ENCODE measurements around the gene SYT1. TPM values are rescaled to one million over a fixed set of nuclear protein-coding genes. Genes with fewer than 3 reads are reported as not detected.

The SYT1 gene
- total RNA-seq, 1 experiment from 2014 or later, result 44.9 TPM

DNA sequence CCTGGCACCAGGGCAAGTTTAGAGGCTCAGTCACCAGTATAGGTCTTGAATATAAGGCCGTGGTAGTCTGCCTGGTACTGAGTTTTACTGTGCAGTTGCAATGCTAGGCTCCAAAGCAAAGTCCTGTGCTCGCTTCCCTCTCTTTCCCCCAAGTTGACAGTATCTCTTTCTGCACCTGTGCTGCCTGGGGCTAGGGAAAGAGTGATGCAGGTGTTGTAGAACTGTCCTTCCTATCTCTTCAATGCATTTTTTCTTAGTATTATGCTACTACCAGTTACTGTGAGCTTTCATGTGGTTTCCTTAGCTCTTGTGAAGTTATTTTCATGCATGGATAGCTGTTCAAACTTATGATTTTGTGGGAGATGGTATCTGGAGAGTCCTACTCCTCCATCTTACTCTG, 359.2 kb downstream of the SYT1 start:
- H4K20me1 ChIP-seq (ENCODE audit: insufficient read depth), result no peaks in the 10 kb centered on the region
- H3K9me3 ChIP-seq (ENCODE audit: control insufficient read depth in 1 of 2, insufficient read depth in 1 of 2, low read depth in 1 of 2, low read length in 2 of 2), result no peaks in the 10 kb centered on the region
- BruUV-seq (replicated peaks), result no TSS peak
- no peak overlapping the region for H3K4me2 ChIP-seq (ENCODE audit: low read length)
- ChIA-PET CTCF (no interaction called here), RAD21 (ENCODE audit: low non-redundant PET in 1 of 2, low total read pairs in 2 of 2, uncharacterized antibody in 2 of 2, unreplicated experiment in 2 of 2) (no interaction called here), POLR2A (no interaction called here)
- H2AFZ ChIP-seq (ENCODE audit: low read depth, low read length, poor library complexity, severe bottlenecking), result no peak overlapping the region
- no peaks in the 10 kb centered on the region for H3K9me2 ChIP-seq (ENCODE audit: insufficient read depth)
- TF ChIP-seq SRF (IDR thresholded peaks at IDR 0.05; ENCODE audit: low read depth) (no peak), EGR1 (IDR thresholded peaks at IDR 0.05; ENCODE audit: low read depth) (no peak), POLR2AphosphoS5 (IDR thresholded peaks at IDR 0.05; ENCODE audit: low read depth, low read length) (no peak), REST (IDR thresholded peaks at IDR 0.05; ENCODE audit: low read depth) (no peak), JUND (IDR thresholded peaks at IDR 0.05) (no peak), ZFX (IDR thresholded peaks at IDR 0.05) (no peak), POLR2A (IDR thresholded peaks at IDR 0.05; ENCODE audit: borderline replicate concordance, extremely low read depth, insufficient read depth, insufficient read length) (no peak), CBX3 (IDR thresholded peaks at IDR 0.05; ENCODE audit: low read depth) (no peak), RAD21 (IDR thresholded peaks at IDR 0.05; ENCODE audit: low read depth) (no peak), SIN3A (IDR thresholded peaks at IDR 0.05; ENCODE audit: low read depth) (no peak), YY1 (IDR thresholded peaks at IDR 0.05; ENCODE audit: extremely low read depth, insufficient replicate concordance, low read depth, low read length) (no peak), CEBPB (IDR thresholded peaks at IDR 0.05; ENCODE audit: low read depth) (no peak), ZBTB33 (IDR thresholded peaks at IDR 0.05; ENCODE audit: extremely low read depth, insufficient replicate concordance, low read length) (no peak), FOSL1 (IDR thresholded peaks at IDR 0.05; ENCODE audit: low read depth) (no peak), EZH2 (IDR thresholded peaks at IDR 0.05) (no peak)
- TF ChIP-seq, protein P1, sequence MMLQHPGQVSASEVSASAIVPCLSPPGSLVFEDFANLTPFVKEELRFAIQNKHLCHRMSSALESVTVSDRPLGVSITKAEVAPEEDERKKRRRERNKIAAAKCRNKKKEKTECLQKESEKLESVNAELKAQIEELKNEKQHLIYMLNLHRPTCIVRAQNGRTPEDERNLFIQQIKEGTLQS (IDR thresholded peaks at IDR 0.05), result no peak
- TF ChIP-seq, protein P2, sequence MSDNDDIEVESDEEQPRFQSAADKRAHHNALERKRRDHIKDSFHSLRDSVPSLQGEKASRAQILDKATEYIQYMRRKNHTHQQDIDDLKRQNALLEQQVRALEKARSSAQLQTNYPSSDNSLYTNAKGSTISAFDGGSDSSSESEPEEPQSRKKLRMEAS (IDR thresholded peaks at IDR 0.05), result no peak
- TF ChIP-seq, protein P3, sequence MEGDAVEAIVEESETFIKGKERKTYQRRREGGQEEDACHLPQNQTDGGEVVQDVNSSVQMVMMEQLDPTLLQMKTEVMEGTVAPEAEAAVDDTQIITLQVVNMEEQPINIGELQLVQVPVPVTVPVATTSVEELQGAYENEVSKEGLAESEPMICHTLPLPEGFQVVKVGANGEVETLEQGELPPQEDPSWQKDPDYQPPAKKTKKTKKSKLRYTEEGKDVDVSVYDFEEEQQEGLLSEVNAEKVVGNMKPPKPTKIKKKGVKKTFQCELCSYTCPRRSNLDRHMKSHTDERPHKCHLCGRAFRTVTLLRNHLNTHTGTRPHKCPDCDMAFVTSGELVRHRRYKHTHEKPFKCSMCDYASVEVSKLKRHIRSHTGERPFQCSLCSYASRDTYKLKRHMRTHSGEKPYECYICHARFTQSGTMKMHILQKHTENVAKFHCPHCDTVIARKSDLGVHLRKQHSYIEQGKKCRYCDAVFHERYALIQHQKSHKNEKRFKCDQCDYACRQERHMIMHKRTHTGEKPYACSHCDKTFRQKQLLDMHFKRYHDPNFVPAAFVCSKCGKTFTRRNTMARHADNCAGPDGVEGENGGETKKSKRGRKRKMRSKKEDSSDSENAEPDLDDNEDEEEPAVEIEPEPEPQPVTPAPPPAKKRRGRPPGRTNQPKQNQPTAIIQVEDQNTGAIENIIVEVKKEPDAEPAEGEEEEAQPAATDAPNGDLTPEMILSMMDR (IDR thresholded peaks at IDR 0.05 in 2 of 3, conservative IDR thresholded peaks at IDR 0.05 in 1 of 3; ENCODE audit: borderline replicate concordance in 1 of 3, insufficient read depth in 1 of 3, low read depth in 2 of 3, low read length in 2 of 3), result no peak
- DNase-seq (ENCODE audit: low read depth, low spot score) (no peak), ATAC-seq (no peak)
- H3K9ac ChIP-seq (ENCODE audit: low read length), result no peak overlapping the region
- no peaks in the 10 kb centered on the region for H3K79me2 ChIP-seq (ENCODE audit: insufficient read depth, low read length)
- intact Hi-C loops (cut with micrococcal nuclease), result no loop called here
- H3K36me3 ChIP-seq (ENCODE audit: control insufficient read depth in 1 of 2, insufficient read depth in 2 of 2, low read length in 2 of 2), result no peaks in the 10 kb centered on the region
- H3K4me3 ChIP-seq (replicated peaks in 1 of 2; ENCODE audit: low read depth in 1 of 2, low read length in 2 of 2), result no peak overlapping the region
- H3K4me1 ChIP-seq (ENCODE audit: control insufficient read depth in 1 of 2, insufficient read depth in 2 of 2, low read length in 2 of 2), result no peaks in the 10 kb centered on the region
- no peaks in the 10 kb centered on the region for H3K27me3 ChIP-seq (ENCODE audit: insufficient read depth, low read length)
- no peak overlapping the region for H3K27ac ChIP-seq (ENCODE audit: low read depth, low read length)

Data from HCT116 (cell line).